ENCODE results near the gene THSD4.
A peak's percentile ranks its signal among the peaks of the same experiment; 100 is the strongest.

The THSD4 gene

DNA sequence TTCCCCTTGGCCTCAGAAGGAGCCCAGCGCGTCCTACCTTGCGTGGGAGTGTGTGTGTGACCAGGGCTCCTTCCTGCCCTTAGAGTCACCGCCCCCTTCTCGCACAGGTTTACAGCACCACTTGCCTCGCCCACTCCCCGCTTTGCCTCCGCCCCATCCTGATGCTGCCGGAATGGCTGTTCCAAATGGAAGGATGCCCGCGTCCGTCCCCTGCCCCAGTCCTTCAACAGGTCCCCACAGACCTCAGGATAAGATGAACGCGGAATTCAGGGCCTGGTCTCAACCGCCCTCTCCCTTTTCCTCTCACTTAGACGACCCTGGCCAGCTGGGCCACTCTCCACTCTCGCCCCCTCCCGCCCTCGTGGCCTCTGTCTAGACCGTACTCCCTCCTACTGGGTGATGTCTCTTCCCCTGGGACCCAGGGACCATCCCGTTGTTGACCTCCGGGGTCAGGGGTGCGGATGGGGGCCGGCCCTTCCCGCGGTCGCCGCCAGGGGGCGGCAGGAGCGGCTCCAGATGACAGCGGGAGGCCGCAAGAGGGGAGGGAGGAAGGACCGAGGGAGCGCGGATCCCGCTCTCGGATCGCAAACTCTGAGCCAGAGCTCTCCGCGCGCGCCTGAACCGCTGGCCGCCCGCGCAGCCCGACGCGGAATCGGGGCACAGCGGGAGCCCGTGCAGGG lies at the start of gene THSD4:
Gene THSD4 (plus strand): TSS at position 585 of the 680 bp plus-strand sequence.
- peak; percentile 49 for DNase-seq

DNA sequence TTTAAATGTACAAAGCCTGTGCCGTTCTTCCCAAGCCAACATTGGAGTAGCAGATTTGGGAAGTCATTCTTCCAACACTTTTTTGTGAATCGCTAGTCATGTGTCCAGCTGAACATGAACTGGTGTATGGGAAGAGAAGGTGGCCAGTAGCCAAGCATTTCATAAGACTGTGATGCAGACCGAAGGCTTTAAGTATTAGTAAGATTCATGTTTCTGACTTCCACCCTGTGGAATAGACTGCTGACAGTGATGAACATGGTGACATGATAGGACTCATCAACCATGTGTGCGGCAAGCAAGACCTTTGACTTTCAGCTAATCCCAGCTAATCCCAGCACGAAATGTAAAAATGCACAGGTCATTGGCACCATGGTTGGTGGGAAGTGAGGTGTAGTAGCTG lies 48.3 kb upstream of the THSD4 start:
- DNase-seq = no peak

DNA sequence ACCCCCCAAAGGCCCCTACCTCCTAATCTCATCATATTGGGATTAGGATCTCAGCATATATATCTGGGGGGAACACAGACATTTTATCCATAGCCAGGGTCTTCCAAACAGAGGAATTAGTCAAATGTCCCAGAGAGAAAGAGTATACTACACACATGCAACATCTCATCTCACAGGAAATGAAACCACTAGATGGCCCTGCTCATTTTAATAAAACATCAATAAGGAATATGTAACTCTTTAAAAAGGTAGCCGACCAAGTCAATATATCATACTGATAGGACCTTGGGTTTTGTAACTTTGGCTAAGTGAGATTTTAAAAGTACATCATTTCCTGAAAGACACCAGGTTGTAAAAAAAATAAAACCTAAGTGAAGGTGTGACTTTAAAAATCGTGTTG lies 45.6 kb upstream of the THSD4 start:
- no peak for DNase-seq

DNA sequence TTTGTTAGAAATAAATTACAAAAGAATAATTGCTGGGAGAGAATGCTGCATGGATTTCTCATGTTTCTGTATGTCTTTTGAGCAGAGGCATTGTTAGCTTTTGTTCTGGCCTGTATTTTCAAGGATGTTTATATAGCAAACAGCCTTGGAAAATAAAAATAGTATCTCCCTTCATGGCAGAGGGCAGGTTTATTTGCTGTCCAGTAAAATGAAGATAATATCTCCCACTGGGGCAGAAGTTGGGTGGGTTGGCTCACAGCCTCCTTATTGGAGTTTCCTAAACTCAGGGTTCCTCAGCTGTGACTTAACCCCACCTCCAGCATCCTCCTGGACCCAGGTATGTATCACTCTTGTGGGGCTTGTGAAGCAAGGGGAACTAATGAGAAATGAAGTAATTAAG lies 43.7 kb upstream of the THSD4 start:
- no peak for DNase-seq

DNA sequence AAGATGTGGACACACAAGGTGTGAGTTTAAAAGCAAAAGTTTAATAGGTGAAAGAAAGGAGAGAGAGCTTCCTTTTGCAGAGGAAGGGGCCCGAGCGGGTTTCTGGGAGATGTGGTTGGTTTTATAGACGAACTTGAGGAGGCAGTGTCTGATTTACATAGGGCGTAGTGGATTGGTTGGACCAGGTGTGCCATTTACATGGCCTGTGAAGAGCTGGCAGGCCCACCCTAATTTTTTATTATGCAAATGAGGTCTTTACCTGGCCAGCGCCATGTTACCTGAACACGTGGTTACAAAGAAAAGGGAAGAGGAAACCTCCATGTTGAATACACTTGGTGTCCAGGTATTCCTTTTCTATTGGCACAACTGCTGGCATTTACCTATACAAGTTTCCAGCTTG lies 42.8 kb upstream of the THSD4 start:
- DNase-seq = no peak

DNA sequence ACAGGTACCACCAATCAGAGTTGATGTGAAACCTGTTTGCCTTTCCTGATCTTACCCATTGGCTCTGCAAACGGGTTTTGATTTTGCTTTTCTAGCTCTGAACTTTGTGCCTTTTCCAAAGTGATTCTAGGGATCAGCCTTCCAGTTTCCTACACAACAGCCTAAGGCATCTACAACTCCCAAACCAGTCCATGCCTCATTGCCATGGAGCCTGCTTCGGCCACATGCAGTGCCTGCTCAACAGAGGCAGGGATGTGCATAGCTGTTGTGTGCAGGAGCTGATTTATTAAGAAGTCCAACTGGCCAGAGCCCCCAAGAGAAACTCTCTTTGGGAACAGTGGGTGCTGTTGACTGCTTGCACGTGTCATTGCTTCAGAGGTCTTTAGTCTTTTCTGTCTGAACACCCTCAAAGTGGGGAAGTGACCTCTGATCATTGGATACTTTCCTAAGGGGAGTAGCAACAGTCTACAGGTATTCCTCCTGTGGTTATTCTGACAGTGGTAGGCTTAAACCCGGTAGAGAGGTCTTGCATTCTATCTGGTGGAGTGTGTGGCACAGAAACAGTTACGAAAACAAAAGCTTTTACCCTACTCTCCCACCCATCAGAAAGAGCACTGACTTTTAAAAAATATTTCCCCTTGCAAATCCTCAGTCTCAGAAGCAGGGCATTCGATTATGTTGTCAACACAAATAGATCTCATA lies 36.6 kb upstream of the THSD4 start:
- DNase-seq = no peak

DNA sequence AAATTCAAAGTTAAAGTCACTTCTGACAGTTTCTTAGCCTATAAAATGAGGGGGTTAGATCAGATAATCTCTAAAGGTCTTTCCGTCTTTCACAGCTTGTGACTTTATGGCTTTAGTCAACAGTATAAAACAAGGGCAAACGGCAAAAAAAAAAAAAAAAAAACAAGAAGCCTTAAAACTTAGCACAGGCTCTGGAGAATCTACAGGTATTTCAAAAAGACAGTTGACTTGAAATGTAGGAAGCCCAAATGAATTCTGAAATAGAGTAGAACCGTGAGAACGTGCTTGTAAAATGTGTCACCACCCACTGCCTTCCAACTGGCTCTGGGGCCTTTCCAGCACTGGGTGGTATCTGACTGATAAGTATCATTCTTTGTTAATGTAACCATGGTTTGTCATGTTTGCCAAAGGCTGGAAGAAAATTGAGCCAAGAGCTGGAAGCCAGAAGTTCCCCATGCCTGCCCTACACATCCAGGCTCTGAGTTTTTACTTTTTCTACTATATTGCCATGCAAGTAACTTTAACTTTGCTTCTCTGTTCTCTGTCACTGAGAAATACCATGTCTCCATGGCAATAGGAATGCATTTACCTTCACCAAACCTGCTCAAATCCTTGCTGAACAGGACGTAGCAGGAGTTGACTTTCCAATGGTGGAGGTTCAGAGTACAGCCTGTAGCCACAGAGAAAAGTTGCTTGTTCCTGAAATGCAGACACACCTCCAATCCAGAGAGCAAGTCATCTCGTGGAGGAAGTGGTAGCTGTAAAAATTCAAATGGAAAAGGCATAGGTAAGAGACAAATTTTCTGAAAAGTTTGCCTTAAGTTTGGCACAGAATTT lies 35.8 kb upstream of the THSD4 start:
- no peak for DNase-seq

DNA sequence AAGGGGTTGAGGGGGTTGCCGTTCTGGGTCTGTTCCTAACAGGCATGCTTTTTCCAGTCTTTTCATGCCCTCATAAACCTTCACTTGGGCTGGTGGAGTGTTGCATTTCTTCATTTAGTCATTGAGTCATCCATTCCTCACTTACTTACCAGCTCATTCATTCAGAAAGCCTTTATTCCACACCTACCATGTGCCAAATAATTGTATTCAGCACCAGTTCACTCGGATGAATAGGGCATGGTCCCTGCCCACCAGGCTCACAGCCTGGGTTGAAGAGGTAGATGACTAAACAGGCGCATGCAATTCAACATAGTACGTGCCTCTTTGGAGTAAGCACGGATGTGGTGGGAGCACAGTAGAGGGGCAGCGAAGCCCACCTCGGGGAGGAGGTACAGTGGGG lies 35.1 kb upstream of the THSD4 start:
- DNase-seq = no peak

DNA sequence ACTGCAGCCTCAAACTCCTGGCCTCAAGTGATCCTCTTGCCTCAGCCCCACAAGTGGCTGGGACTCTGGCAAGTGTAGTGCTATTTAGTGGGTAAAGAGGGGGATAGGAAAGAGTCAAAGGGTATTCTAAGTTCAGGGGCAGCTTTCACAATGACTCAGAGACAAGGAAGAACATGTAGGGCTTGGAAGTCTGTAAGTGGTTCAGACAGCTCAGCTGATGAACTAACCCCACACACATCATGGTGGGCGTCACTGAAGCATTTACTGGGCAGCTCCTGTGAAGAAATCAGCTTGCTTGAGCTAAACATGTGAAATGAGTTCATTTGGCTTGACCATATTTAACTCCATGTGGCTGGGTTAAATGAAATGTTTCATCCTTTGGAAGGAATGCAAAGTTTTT lies 34.6 kb upstream of the THSD4 start:
- no peak for DNase-seq

DNA sequence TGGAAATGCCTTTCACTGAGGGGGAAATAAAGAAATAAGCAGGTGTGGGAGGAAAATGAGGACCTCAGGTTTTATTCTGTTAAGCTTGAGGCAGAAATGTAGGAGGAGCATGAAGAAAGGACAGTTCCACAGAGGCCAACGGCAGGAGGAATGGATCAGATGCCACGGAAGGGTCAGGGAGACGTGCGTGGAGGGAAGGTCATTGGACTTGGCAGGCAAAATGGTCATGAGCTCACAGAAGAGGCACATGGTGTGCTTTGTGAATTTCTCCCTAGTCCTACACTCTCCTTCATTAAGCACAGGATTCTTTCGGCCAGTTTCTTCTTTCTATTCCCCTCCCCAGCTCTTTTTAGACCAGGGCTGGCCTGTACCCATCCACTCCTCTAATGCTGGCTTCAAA lies 32.5 kb upstream of the THSD4 start:
- no peak for DNase-seq

DNA sequence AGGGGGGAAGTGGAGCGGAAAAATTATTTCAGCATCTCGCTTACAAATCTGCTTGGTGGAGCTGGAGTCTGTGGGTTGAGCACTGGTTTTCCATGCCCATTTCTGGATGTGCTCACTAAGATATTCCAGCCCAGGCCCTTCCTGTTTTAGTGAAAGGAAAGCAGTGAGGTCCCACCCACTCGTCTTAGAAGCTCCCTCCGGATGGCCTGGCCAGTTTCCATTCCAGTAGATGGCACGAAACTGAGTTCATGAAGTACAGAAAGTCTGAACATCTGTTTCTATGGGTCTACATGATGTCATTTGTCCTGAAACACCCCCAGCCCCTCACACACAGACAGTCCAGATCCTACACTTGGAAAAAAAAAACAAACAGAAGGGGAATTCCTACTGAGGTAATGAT lies 31.9 kb upstream of the THSD4 start:
- DNase-seq = no peak

DNA sequence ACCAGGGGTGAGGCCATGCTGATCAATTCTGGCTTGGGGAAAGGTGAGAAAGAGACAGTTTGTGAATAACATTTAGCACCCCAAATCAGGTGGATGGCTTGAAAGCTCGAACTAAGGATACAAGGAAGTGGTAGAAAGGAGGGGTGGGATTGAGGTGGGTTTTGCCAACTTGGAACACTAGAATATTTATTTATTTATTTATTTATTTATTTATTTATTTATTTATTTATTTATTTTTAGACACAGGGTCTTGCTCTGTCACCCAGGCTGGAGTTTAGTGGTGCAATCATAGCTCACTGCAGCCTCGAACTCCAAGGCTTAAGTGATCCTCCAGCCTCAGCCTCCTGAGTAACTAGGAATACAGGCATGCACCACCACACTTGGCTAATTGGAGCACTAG lies 31.0 kb upstream of the THSD4 start:
- DNase-seq = no peak

DNA sequence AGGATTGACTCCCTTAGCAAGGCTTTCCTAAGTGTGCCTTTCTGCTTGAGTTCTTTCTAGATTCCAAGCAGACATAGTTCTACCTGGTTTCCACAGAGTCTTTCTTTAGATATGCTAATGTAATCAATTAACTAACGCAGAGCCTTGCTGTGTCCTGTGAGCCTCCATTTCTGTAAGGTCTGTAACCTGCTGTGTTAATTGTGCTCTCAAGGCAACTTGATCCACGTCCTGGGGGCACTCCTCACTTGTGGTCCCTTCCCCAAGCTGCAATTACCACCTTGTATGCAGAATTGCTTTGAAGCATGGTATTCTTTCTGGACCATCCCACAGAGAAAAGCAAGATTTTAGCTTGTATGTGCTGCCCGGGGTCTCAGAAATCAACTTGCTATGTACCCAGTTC lies 29.5 kb upstream of the THSD4 start:
- no peak for DNase-seq

DNA sequence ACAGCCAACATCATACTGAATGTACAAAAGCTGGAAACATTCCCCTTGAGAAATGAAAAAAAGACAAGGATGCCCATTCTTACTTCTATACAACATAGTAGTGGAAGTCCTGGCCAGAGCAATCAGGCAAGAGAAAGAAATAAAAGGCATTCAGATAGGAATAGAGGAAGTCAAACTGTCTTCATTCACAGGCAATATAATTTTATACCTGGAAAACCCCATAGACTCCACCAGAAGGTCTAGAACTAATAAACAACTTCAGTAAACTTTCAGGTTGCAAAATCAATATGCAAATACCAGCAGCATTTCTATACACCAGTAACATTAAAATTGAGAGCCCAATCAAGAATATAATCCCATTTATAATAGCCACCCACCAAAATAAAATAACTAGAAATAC lies 27.1 kb upstream of the THSD4 start:
- no peak for DNase-seq

DNA sequence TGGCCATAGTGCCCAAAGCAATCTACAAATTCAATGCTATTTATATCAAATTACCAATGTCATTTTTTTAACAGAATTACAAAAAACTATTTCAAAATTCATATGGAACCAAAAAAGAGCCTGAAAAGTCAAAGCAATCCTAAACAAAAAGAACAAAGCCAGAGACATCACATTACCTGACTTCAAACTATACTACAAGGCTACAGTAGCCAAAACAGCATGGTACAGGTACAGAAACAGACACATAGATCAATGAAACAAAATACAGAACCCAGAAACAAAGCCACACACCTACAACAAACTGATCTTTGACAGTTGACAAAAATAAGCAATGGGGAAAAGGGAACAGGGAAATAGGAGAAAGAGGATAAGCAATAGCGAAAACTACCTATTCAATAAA lies 26.6 kb upstream of the THSD4 start:
- DNase-seq = no peak

DNA sequence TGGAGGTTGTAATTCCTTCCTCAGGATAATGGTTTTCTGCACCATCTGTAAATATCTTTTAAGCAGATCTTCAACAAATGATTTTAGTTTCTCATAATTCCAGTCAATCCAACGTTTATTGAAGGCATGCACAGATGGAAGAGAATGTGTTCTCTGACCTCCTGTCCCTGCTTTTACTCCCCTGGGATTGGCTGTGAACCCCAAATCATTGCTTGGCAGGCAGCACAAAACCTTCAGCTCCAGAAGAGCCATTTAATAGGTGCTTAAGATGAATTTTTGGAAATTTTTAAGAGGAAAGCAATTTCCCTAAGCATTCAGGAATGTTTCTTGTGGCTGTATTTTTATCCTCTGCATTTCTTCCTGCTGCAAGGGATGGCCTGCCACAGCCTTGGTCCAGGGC lies 25.5 kb upstream of the THSD4 start:
- no peak for DNase-seq

DNA sequence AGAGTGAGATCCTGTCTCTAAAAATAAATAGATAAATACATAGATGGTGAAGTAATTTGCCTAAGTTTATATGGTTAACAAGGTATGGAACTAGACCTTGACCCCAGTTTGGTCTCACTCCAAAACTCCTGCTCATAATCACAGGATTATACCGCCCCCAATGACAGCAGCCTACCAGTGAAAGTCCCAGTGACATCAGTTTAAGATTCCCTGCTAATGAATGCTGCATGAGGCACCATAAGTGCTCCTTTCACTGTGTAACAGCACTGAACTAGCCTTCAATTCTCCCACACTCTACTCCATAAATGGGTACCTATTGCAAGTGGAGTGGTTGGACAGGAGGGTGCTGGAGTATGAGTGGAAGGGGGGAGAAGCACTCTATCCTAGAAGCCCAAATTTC lies 23.7 kb upstream of the THSD4 start:
- DNase-seq = no peak

DNA sequence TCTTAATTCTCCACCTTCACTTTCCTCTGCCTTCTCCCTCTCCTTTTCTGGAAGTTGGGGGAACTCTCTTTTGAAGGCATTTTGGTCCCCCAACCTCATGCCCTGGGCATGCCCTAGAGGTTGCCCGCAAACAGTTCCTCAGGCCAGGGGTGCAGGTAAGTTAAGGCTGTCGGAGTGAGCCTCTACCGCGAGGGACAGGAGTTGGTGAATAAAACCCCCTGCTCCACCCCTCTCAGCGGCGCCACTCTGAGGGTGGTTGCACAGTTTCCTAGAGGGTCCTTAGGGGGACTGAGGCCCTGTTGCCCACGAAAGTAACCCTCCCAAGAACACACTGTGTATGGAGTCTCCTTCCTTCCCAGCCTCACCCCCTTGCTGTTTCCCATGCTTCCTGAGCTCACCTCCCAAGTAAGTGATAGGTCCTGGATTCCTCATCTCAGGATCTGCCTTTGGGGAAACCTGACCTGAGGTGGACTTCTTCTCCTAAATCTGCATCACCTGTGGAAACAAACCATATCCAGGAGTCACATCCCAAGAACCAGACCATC lies 23.1 kb upstream of the THSD4 start:
- DNase-seq = no peak

DNA sequence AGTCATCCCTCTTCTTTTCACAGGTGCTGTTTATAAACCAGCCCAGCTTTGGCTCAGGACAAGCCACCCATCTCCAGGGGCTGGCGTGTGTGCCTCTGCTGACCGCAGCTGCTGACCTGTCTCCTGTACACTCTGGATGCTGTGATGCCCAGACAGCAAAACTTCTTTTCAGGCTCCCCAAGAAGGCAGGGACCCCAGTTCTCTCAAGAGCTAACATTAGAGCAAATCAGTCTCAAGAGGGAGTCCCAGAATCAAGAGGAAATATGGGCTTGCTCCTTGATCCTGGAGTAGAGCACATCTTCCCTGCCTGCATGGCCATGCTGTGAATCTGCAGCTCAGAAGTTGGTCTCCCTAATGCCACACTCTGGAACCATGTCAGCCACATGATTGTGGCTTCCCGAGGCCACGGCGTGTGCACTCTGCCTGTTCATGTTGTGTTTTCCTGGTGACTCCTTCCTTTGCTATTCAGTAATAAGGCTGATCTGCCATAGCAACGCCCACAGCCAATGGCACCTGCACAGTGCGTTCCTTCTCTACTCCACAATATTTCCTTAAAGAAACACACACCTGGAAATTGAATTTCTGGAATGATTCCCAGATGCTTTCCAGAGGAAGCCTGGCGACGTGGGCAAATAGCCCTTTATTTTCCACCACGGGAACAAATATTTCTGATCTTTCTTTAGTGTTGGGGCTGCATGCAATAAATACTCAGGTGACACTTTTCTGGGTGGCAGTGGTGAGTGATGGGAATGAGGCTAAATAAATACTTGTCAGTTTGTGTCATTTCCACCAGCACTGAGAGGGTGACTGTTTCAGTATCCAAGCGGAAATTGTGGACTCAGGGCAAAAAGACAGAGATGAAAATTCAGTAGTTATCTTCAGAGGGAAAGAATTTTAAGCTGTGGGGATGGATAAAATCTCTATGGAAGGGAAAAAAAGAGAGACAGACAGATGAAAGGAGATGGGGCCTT lies 21.9 kb upstream of the THSD4 start:
- no peak for DNase-seq

DNA sequence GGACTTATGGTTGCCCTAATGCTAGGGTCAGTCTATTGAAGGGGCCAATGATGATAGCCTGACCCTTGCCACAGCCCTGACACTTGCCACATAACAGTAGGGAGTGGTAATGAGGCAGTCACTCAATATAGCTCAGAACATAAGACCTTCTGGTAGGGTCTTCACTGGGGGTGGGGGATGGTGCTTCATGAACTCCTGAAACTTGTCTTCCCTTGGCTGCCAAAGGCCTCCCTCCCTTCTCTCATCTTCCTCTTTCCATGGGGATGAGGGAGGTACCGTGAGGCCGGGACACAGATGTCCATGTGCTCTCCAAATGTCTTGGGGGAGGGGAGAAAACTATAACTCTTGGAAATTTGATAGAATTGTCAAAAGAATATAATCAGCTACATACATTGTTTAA lies 21.1 kb upstream of the THSD4 start:
- no peak for DNase-seq

DNA sequence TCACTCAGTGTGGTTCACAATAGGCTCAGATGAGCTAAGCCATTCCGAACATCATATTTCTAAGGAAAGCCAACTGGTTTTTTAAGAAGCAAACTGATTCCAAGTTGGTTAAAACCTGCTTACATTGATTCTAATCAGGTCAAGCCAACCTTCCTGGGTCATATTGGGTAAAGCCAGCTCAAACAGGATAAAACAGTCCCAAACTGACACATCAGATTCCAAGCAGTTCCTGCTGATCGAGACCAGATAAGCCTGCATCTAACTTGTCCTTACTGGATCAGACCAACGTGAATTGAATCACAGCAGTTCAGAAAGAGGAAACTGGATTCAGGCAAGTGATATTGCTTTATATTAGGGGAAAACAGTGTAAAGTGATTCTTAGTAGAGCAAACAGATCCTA lies 18.6 kb upstream of the THSD4 start:
- DNase-seq = no peak

DNA sequence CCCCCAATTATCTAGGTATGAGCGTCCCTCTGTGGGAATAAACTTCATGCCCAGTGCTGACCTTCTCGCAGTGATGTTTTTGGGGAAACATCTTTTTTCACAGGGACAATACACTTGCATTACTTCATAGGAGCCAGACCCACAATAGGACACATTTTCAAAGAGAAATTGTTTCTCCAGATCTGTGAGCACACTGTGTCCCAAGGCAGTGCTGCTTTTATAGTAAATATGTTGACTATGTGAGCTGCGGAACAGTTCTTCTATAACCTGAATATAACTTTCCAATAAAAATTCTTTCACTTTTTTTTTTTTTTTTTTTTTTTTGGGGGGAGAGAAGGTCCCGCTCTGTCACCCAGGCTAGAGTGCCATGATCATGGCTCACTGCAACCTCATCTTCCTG lies 17.4 kb upstream of the THSD4 start:
- DNase-seq = no peak

DNA sequence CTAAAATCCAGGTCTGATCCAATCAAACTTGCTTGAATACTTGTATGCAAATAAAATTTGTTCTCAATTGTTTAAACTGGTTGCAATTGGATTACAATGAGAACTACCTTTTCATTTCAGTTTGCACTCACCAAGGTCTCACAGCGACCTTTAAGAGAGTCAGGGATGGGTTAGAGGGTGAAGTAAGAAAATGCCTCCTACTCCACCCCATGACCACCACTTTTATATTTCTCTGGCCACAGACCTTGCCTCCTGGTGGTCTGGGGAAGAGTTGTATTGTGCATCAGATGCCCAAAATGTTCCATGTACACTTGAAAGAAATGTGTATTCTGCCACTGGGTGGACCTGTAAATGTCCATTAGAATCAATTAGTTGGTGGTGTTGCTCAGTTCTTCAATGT lies 16.4 kb upstream of the THSD4 start:
- DNase-seq = no peak
